ENCODE results near the gene NCOA6.

GRCh38 chr20:34701405-34702085 is 123.9 kb downstream of the NCOA6 start:
- TF ChIP-seq CTCF (IDR thresholded peaks at IDR 0.05) = no peak
- TF ChIP-seq POLR2A (IDR thresholded peaks at IDR 0.05) = no peak

Data from tibial nerve (tissue), 3 donors.